Measurements from ENCODE around the gene CLCNKB.

Gene CLCNKB

DNA sequence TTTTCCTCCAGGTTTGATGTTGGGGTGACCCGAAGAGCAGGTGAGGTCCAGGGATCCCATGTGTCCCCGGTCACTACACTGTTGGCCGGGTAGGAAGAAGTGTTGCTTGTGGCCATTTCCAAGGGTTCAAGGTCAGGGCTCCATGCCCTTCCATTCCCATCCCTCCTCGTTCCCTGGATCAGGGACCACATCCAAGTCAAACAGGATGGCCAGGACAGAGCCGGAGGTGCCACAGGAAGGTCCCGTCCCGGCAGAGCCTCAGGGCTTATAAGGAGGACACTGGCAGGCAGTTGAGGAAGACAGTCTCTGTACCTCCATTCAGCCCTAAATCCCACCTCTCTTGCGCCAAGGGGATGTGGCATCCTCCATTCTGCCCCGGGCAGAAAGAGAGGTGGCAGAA is 51.9 kb downstream of the CLCNKB start:
- DNase-seq (ENCODE audit: low read depth): no peak

DNA sequence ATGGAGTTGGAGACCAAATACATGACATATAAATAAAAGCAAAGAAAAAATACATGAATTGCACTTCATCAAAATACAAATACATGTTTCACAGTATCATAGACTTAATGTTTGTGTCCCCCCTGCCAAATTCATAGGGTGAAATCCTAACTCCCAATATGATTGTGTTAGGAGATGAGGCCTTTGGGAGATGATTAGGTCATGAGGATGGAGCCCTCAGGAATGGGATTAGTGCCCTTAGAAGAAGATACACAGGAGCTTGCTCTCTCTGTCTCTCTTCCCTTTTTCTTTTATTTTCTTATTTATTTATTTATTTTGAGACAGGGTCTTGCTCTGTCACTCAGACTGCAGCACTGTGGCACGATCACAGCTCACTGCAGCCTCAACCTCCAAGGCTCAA is 55.8 kb downstream of the CLCNKB start:
- no peak for DNase-seq (ENCODE audit: low read depth)

DNA sequence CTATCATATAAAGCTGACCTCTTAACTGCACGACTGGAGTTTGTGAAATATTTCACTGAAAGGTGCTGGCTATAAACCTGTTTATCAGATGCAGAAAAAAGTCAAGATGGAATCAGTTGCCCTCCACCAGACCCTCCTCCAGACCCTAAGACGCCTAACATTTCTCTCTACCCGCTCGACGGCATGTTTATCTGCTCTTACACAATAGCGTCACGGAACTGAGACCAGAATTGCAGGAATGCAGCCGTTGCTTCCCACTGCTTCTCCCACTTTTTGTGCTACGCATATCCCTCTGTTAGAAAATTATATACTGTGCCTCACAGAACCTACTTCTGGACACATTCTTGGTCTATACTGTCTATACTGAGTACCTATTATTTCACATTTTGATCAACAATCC is 58.0 kb downstream of the CLCNKB start:
- no peak for DNase-seq (ENCODE audit: low read depth)

All from stimulated activated CD8-positive, alpha-beta memory T cell treated with anti-CD3 and anti-CD28 coated beads, Interleukin-15, amount 100 ng/mL, for 24 hours (primary cell).